Neuronal stem cell (in vitro differentiated cells): ENCODE results near the gene MITF.

Source experiments
- DNase-seq: peaks from one replicate; pipeline ENCODE4 v3.0.0-alpha.2; 2013; ENCODE audit warnings: low spot score
- H2AFZ ChIP-seq: one replicate; pipeline ENCODE4 v1.6.1; 2013; ENCODE audit warnings: mild to moderate bottlenecking, low read length, inconsistent platforms
- H2AK5ac ChIP-seq: 2 replicates; pipeline ENCODE4 v1.6.1; 2013; ENCODE audit warnings: low read depth, mild to moderate bottlenecking, inconsistent platforms, low read length, moderate library complexity, mixed read lengths
- H2BK120ac ChIP-seq: 2 replicates; pipeline ENCODE4 v1.6.1; 2013; ENCODE audit warnings: low read depth, mild to moderate bottlenecking, inconsistent platforms, low read length, moderate library complexity, mixed read lengths
- H2BK12ac ChIP-seq: one replicate; pipeline ENCODE4 v1.6.1; 2013; ENCODE audit warnings: low read length, inconsistent platforms
- H2BK15ac ChIP-seq: 2 replicates; pipeline ENCODE4 v1.6.1; 2013; ENCODE audit warnings: mild to moderate bottlenecking, low read length, inconsistent platforms, mixed read lengths
- H2BK5ac ChIP-seq: one replicate; pipeline ENCODE4 v1.6.1; 2013; ENCODE audit warnings: inconsistent platforms, mild to moderate bottlenecking, low read length, moderate library complexity
- H3K14ac ChIP-seq: one replicate; pipeline ENCODE4 v1.6.1; 2013; ENCODE audit warnings: low read length, inconsistent platforms
- H3K18ac ChIP-seq: 2 replicates; pipeline ENCODE4 v1.6.1; 2013; ENCODE audit warnings: low read length, inconsistent platforms
- H3K23ac ChIP-seq: 2 replicates; pipeline ENCODE4 v1.6.1; 2013; ENCODE audit warnings: low read depth, mild to moderate bottlenecking, mixed read lengths, low read length, inconsistent platforms; ENCODE audit not compliant: poor library complexity
- H3K27ac ChIP-seq: replicated peaks from 3 replicates; pipeline ENCODE4 v1.5.1; 2013; ENCODE audit warnings: low read length, inconsistent platforms
- H3K27me3 ChIP-seq, 3 experiments: 2 replicates each; pipeline ENCODE4 v1.6.1; 2013; ENCODE audit warnings: low read length in 3 of 3, mild to moderate bottlenecking in 2 of 3, inconsistent platforms in 1 of 3, low read depth in 1 of 3, mixed read lengths in 1 of 3, moderate library complexity in 1 of 3; ENCODE audit not compliant: control insufficient read depth in 3 of 3, insufficient read depth in 3 of 3
- H3K36me3 ChIP-seq, 2 donors: replicated peaks in 1 of 2; 2 replicates each; pipeline ENCODE4 v1.6.1; 2013; ENCODE audit warnings: low read length in 2 of 2; ENCODE audit not compliant: control insufficient read depth in 2 of 2, insufficient read depth in 2 of 2
- H3K4ac ChIP-seq: 2 replicates; pipeline ENCODE4 v1.6.1; 2013; ENCODE audit warnings: inconsistent platforms, mild to moderate bottlenecking, low read length, moderate library complexity
- H3K4me1 ChIP-seq, 2 donors: 1 replicate in 1 of 2; 2 replicates in 1 of 2; pipeline ENCODE4 v1.6.1; 2013; ENCODE audit warnings: low read length in 2 of 2, low read depth in 1 of 2; ENCODE audit not compliant: control insufficient read depth in 2 of 2, insufficient read depth in 1 of 2
- H3K4me2 ChIP-seq: one replicate; pipeline ENCODE4 v1.6.1; 2013; ENCODE audit warnings: mild to moderate bottlenecking, low read length, inconsistent platforms; ENCODE audit not compliant: insufficient read depth, poor library complexity, severe bottlenecking
- H3K4me3 ChIP-seq, 2 donors: 2 replicates each; pipeline ENCODE4 v1.5.1; 2013; ENCODE audit warnings: low read length in 2 of 2, mild to moderate bottlenecking in 2 of 2, inconsistent platforms in 1 of 2, moderate library complexity in 1 of 2
- H3K79me1 ChIP-seq: one replicate; pipeline ENCODE4 v1.6.1; 2013; ENCODE audit warnings: low read depth, mild to moderate bottlenecking, inconsistent platforms, low read length, moderate library complexity
- H3K9ac ChIP-seq: one replicate; pipeline ENCODE4 v1.6.1; 2013; ENCODE audit warnings: mild to moderate bottlenecking, low read depth, low read length, inconsistent platforms; ENCODE audit not compliant: poor library complexity
- H3K9me3 ChIP-seq, 2 donors: replicated peaks in 1 of 2; 2 replicates each; pipeline versions ENCODE3 to v1.6.1; 2013; ENCODE audit warnings: low read length in 2 of 2, mild to moderate bottlenecking in 2 of 2, inconsistent platforms in 1 of 2, low read depth in 1 of 2, mixed read lengths in 1 of 2, moderate library complexity in 1 of 2; ENCODE audit not compliant: control insufficient read depth in 2 of 2, insufficient read depth in 1 of 2
- H4K8ac ChIP-seq: one replicate; pipeline ENCODE4 v1.6.1; 2013; ENCODE audit warnings: low read depth, mild to moderate bottlenecking, inconsistent platforms, low read length, moderate library complexity
- H4K91ac ChIP-seq: one replicate; pipeline ENCODE4 v1.6.1; 2013; ENCODE audit warnings: low read length, low read depth, mild to moderate bottlenecking, inconsistent platforms; ENCODE audit not compliant: poor library complexity
- WGBS, 2 donors: extraction: QIAGEN DNeasy Blood & Tissue Kit; methylation state at CpG; one replicate each; pipeline ENCODE4 v1.1.7; 2013; ENCODE audit warnings: missing lambda C conversion rate in 2 of 2, mixed read lengths in 1 of 2; ENCODE audit not compliant: insufficient read length in 2 of 2, insufficient replicate concordance in 1 of 2; ENCODE audit errors: extremely low coverage in 2 of 2; 5-methylcytosine and 5-hydroxymethylcytosine counted together

The MITF gene

DNA sequence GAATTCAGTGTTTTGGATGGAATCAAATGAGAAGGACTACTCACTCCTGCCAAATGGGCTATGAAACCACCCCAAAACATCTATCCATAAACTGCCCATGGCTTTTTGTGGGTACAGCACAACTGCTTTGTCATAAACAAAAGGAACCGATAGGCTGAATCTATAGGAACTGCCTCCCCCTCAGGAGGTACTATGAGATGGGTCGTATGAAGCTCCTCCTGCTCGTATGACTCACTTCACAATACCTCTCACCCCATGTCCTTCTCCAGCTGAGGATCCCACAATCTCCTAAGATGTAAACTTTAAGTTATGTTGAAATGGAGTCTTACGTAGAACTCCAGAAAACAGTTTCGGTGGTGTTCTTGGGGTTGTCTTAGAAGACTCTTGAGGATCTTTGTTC is 130.4 kb downstream of the MITF start:
- DNase-seq = no peak

DNA sequence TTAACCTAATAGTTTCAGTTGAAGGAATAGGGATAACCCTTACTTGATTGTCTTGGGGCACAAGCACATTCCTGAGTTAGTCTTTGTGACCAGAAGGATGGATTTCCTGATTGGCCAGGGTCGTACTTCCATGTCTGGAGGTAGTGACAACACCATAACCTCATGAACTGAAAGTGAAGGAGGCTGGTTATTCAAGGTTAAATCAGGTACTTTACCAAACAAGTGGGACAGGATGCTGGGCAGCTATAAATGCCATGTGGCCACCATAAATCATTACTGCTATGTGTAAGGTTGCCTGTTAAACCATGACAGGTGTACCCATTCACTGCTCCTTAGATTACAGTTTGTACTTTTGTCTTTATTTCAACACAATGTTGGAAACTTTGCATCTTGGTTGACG is 132.0 kb downstream of the MITF start:
- Histone ChIP-seq H3K9ac (no peak overlapping the region), H4K91ac (no peak overlapping the region), H3K4me2 (no peak overlapping the region), H2AFZ (no peak overlapping the region), H3K18ac (no peak overlapping the region), H3K4me3 (no peak overlapping the region), H3K27me3 (no peaks in the 10 kb centered on the region), H3K79me1 (no peaks in the 10 kb centered on the region), H3K27ac (no peak overlapping the region), H2BK15ac (no peak overlapping the region), H3K23ac (no peak overlapping the region), H3K9me3 (no peaks in the 10 kb centered on the region), H4K8ac (no peak overlapping the region), H2AK5ac (no peak overlapping the region), H3K36me3 (no peaks in the 10 kb centered on the region), H3K14ac (no peak overlapping the region), H3K4ac (no peak overlapping the region), H2BK5ac (no peak overlapping the region), H2BK12ac (no peak overlapping the region), H3K4me1 (peaks cover 0 to 3% of the 10 kb centered on the region in 2 donors), H2BK120ac (no peak overlapping the region)
- no peak for DNase-seq
- no CpG with 5 or more reads among the region's 2 CpGs for WGBS, 2 donors

More for the DNA sequence above, 130.4 kb downstream of the MITF start:
- Histone ChIP-seq H2AFZ (no peak overlapping the region), H3K9ac (no peak overlapping the region), H3K14ac (no peak overlapping the region), H3K4me3 (no peak overlapping the region), H3K79me1 (no peaks in the 10 kb centered on the region), H4K91ac (no peak overlapping the region), H3K4ac (no peak overlapping the region), H3K9me3 (no peaks in the 10 kb centered on the region), H3K18ac (no peak overlapping the region), H3K27ac (no peak overlapping the region), H2BK120ac (no peak overlapping the region), H2BK12ac (no peak overlapping the region), H3K4me1 (peaks cover 0 to 4% of the 10 kb centered on the region in 2 donors), H4K8ac (no peak overlapping the region), H2BK5ac (no peak overlapping the region), H3K23ac (no peak overlapping the region), H2AK5ac (no peak overlapping the region), H2BK15ac (no peak overlapping the region), H3K27me3 (no peaks in the 10 kb centered on the region), H3K4me2 (no peak overlapping the region), H3K36me3 (no peaks in the 10 kb centered on the region)
- WGBS, 2 donors = no CpG with 5 or more reads among the region's 5 CpGs

DNA sequence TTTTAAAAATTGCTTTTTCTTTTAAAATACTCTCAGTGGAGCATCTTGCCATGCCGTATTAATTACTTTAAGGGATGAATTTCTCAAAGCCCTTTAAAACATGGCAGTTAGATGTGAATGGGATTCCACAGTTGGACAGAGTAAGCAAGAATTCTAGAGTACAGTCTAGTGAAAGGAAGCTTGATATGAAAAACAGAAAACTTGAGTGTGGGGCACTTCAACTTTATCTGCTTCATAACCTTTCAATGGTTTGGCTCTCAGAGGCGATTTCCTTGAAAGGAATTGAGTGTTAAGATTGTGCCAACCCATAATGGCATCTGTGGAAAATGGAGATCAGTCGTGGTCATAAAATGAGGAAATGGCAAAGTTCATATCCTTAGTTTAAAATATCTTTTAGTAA is 132.6 kb downstream of the MITF start:
- DNase-seq = no peak
- no peak overlapping the region for H3K9ac ChIP-seq
- no peak overlapping the region for H2AFZ ChIP-seq
- no peaks in the 10 kb centered on the region for H3K36me3 ChIP-seq
- no peak overlapping the region for H3K14ac ChIP-seq
- H3K27me3 ChIP-seq = no peaks in the 10 kb centered on the region
- H3K18ac ChIP-seq = no peak overlapping the region
- H4K8ac ChIP-seq = no peak overlapping the region
- no peak overlapping the region for H4K91ac ChIP-seq
- no peak overlapping the region for H2BK12ac ChIP-seq
- peaks cover 0 to 4% of the 10 kb centered on the region in 2 donors for H3K4me1 ChIP-seq
- no peaks in the 10 kb centered on the region for H3K9me3 ChIP-seq
- H3K4me2 ChIP-seq = no peak overlapping the region
- WGBS, 2 donors = no CpG with 5 or more reads among the region's 3 CpGs
- H2BK120ac ChIP-seq = no peak overlapping the region
- no peak overlapping the region for H3K23ac ChIP-seq
- no peak overlapping the region for H2BK15ac ChIP-seq
- no peak overlapping the region for H3K4me3 ChIP-seq
- H3K27ac ChIP-seq = no peak overlapping the region
- no peak overlapping the region for H2BK5ac ChIP-seq
- H3K4ac ChIP-seq = no peak overlapping the region
- no peak overlapping the region for H2AK5ac ChIP-seq
- no peaks in the 10 kb centered on the region for H3K79me1 ChIP-seq

DNA sequence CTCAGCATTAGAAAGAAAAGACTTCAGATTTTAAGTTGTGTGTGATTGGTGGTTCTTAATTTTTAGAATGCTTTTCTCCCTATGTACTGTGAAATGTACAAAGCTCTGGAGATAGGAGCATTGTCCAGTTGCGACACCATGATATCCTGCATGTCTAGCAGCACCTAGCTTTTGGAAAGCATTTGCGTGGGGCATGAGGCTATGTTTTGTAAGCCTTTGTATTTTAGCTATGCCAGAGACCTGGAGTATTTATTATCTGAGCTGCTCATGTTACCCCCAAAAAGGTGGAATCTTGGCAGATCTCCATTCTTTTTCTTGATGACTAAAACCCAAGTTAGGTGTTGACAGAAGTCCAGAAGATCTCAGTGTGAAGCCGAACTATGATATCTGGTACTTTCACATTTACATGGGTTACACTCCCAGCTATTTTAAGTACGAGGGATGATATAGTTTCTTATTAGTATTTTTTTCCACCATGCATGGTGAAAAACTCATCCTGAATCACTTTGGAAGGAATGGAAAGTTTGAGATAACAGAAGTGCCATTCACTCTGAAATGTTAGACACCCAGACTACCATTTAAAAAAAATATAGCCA is 133.6 kb downstream of the MITF start:
- Histone ChIP-seq H2BK15ac (no peak overlapping the region), H3K4ac (no peak overlapping the region), H4K8ac (no peak overlapping the region), H3K4me1 (peaks cover 0 to 3% of the 10 kb centered on the region in 2 donors), H3K9me3 (no peaks in the 10 kb centered on the region), H3K9ac (no peak overlapping the region), H3K27me3 (no peaks in the 10 kb centered on the region), H3K14ac (no peak overlapping the region), H3K27ac (no peak overlapping the region), H2BK120ac (no peak overlapping the region), H3K4me3 (no peak overlapping the region), H3K4me2 (no peak overlapping the region), H3K23ac (no peak overlapping the region), H2BK12ac (no peak overlapping the region), H3K36me3 (no peaks in the 10 kb centered on the region), H3K79me1 (no peaks in the 10 kb centered on the region), H2BK5ac (no peak overlapping the region), H3K18ac (no peak overlapping the region), H4K91ac (no peak overlapping the region), H2AFZ (no peak overlapping the region), H2AK5ac (no peak overlapping the region)
- no peak for DNase-seq
- no CpG with 5 or more reads among the region's 4 CpGs for WGBS, 2 donors
